IPS-15b (cell line): ENCODE results near the gene CUL3.
"Not testable (repeated sequence)": the region's sequence is repeated elsewhere in the genome, so short reads cannot be mapped to it uniquely, and the experiment has no call there.

ENCODE experiments used
- H3K27me3 ChIP-seq: one replicate; pipeline ENCODE4 v1.6.1; 2013; ENCODE audit warnings: low read length; ENCODE audit not compliant: control insufficient read depth, insufficient read depth
- H3K36me3 ChIP-seq: one replicate; pipeline ENCODE4 v1.6.1; 2013; ENCODE audit warnings: low read length; ENCODE audit not compliant: control insufficient read depth, insufficient read depth
- H3K4me1 ChIP-seq: one replicate; pipeline ENCODE4 v1.6.1; 2013; ENCODE audit warnings: mild to moderate bottlenecking, low read length; ENCODE audit not compliant: control insufficient read depth, insufficient read depth
- H3K4me3 ChIP-seq: one replicate; pipeline ENCODE4 v1.5.1; 2013; ENCODE audit warnings: low read depth, low read length
- H3K9ac ChIP-seq: one replicate; pipeline ENCODE4 v1.6.1; 2013; ENCODE audit warnings: low read depth, mild to moderate bottlenecking, low read length
- H3K9me3 ChIP-seq: one replicate; pipeline ENCODE4 v1.6.1; 2013; ENCODE audit warnings: mild to moderate bottlenecking, low read length; ENCODE audit not compliant: control insufficient read depth, insufficient read depth

The CUL3 gene

GRCh38 chr2:224585211-224586088 lies at the start of gene CUL3:
Gene CUL3, minus strand, starts transcription at chr2:224585363. Its CDS starts 354 bp downstream, at chr2:224585009.
- peaks cover 5% of the 10 kb centered on the region for H3K4me1 ChIP-seq
- peak within 1 kb of the TSS; percentile 95 for H3K4me3 ChIP-seq
- H3K9ac ChIP-seq = peak within 1 kb of the TSS; percentile 88
- no peaks in the 10 kb centered on the region for H3K9me3 ChIP-seq
- no peaks in the 10 kb centered on the region for H3K36me3 ChIP-seq
- H3K27me3 ChIP-seq = no peaks in the 10 kb centered on the region

GRCh38 chr2:224630659-224631550 lies 45.7 kb upstream of the CUL3 start:
- no peaks in the 10 kb centered on the region for H3K9me3 ChIP-seq
- H3K9ac ChIP-seq = no peak overlapping the region
- no peak overlapping the region for H3K4me3 ChIP-seq
- H3K4me1 ChIP-seq = no peaks in the 10 kb centered on the region
- H3K36me3 ChIP-seq = no peaks in the 10 kb centered on the region
- no peaks in the 10 kb centered on the region for H3K27me3 ChIP-seq

- Histone ChIP-seq H3K4me3 (no peak overlapping the region), H3K4me1 (no peaks in the 10 kb centered on the region), H3K9me3 (no peaks in the 10 kb centered on the region), H3K9ac (no peak overlapping the region), H3K36me3 (no peaks in the 10 kb centered on the region), H3K27me3 (no peaks in the 10 kb centered on the region)
Measured at GRCh38 chr2:224628416-224628815, 43.3 kb upstream of the CUL3 start.

GRCh38 chr2:224626735-224627134 lies 41.6 kb upstream of the CUL3 start:
- Histone ChIP-seq H3K27me3 (no peaks in the 10 kb centered on the region), H3K9me3 (no peaks in the 10 kb centered on the region), H3K9ac (no peak overlapping the region)

GRCh38 chr2:224613543-224614286 lies 28.6 kb upstream of the CUL3 start:
- no peaks in the 10 kb centered on the region for H3K36me3 ChIP-seq

More at GRCh38 chr2:224626735-224627134, 41.6 kb upstream of the CUL3 start:
- no peak overlapping the region for H3K4me3 ChIP-seq
- H3K4me1 ChIP-seq = no peaks in the 10 kb centered on the region
- H3K36me3 ChIP-seq = no peaks in the 10 kb centered on the region

GRCh38 chr2:224612578-224612977 lies 27.4 kb upstream of the CUL3 start:
- Histone ChIP-seq H3K4me1 (no peaks in the 10 kb centered on the region), H3K4me3 (no peak overlapping the region), H3K9ac (no peak overlapping the region), H3K36me3 (no peaks in the 10 kb centered on the region), H3K9me3 (no peaks in the 10 kb centered on the region), H3K27me3 (no peaks in the 10 kb centered on the region)

More at GRCh38 chr2:224613543-224614286, 28.6 kb upstream of the CUL3 start:
- Histone ChIP-seq H3K9me3 (no peaks in the 10 kb centered on the region), H3K9ac (no peak overlapping the region), H3K4me1 (no peaks in the 10 kb centered on the region), H3K27me3 (no peaks in the 10 kb centered on the region), H3K4me3 (no peak overlapping the region)

GRCh38 chr2:224611938-224612337 lies 26.8 kb upstream of the CUL3 start:
- H3K9ac ChIP-seq = no peak overlapping the region
- H3K27me3 ChIP-seq = no peaks in the 10 kb centered on the region
- no peaks in the 10 kb centered on the region for H3K9me3 ChIP-seq
- H3K4me1 ChIP-seq = no peaks in the 10 kb centered on the region
- H3K36me3 ChIP-seq = no peaks in the 10 kb centered on the region
- H3K4me3 ChIP-seq = no peak overlapping the region

- H3K9me3 ChIP-seq = no peaks in the 10 kb centered on the region
- H3K27me3 ChIP-seq = no peaks in the 10 kb centered on the region
- H3K4me3 ChIP-seq = no peak overlapping the region
- no peaks in the 10 kb centered on the region for H3K4me1 ChIP-seq
- H3K36me3 ChIP-seq = no peaks in the 10 kb centered on the region
- no peak overlapping the region for H3K9ac ChIP-seq
Measured at GRCh38 chr2:224608104-224608503, 22.9 kb upstream of the CUL3 start.

- not testable (repeated sequence) for H3K4me3 ChIP-seq, H3K4me1 ChIP-seq, H3K9ac ChIP-seq, H3K36me3 ChIP-seq, H3K27me3 ChIP-seq, H3K9me3 ChIP-seq
Measured at GRCh38 chr2:224603746-224604500, 18.8 kb upstream of the CUL3 start.

- not testable (repeated sequence) for H3K4me3 ChIP-seq, H3K36me3 ChIP-seq, H3K9ac ChIP-seq, H3K9me3 ChIP-seq, H3K27me3 ChIP-seq, H3K4me1 ChIP-seq
Measured at GRCh38 chr2:224602778-224603375, 17.7 kb upstream of the CUL3 start.
